CD4-positive, alpha-beta T cell (primary cell): ENCODE data around the gene IRS1. TPM values are rescaled to one million over a fixed set of nuclear protein-coding genes. Genes with fewer than 3 reads are reported as not detected.

Experiments
- ATAC-seq: fragments of 200-7000 bp; cut with Tn5 transposase; one replicate; pipeline ENCODE4 v1.10.0; 2022; ENCODE audit warnings: mild to moderate bottlenecking; ENCODE audit not compliant: poor library complexity
- CTCF ChIA-PET: fragments of 350-600 bp; sonication (Branson Sonifier 250); formaldehyde crosslinking; loops from one replicate; lab custom pipeline; 2021; ENCODE audit warnings: antibody characterized with exemption, inconsistent platforms; lab: Charles Lee
- POLR2A ChIA-PET: fragments of 350-600 bp; sonication (Branson Sonifier 250); formaldehyde crosslinking; loops from one replicate; lab custom pipeline; 2021; ENCODE audit warnings: antibody characterized with exemption, inconsistent platforms; lab: Charles Lee
- DNase-seq, 14 experiments: peaks; one replicate each; pipeline ENCODE4 v3.0.0-alpha.2; 2013 to 2020; ENCODE audit warnings: mixed read lengths in 2 of 14
- H3K27ac ChIP-seq, 2 donors: one replicate each; pipeline versions ENCODE4 v1.5.1 to v1.7.0; 2013; ENCODE audit warnings: low read length in 2 of 2, low read depth in 1 of 2, mild to moderate bottlenecking in 1 of 2
- H3K27me3 ChIP-seq, 2 experiments: 1 replicate in 1 of 2; 2 replicates in 1 of 2; pipeline versions ENCODE4 v1.6.1 to v1.7.0; 2013; ENCODE audit warnings: low read length in 2 of 2, control low read depth in 1 of 2, mild to moderate bottlenecking in 1 of 2, moderate library complexity in 1 of 2; ENCODE audit not compliant: insufficient read depth in 2 of 2, control insufficient read depth in 1 of 2
- H3K36me3 ChIP-seq: one replicate; pipeline ENCODE4 v1.6.1; 2013; ENCODE audit warnings: low read length, control low read depth; ENCODE audit not compliant: insufficient read depth
- H3K4me1 ChIP-seq: one replicate; pipeline ENCODE4 v1.6.1; 2013; ENCODE audit warnings: low read length, control low read depth; ENCODE audit not compliant: insufficient read depth
- H3K4me3 ChIP-seq: one replicate; pipeline ENCODE4 v1.5.1; 2013; ENCODE audit warnings: mild to moderate bottlenecking, low read length, moderate library complexity
- H3K9me3 ChIP-seq, 2 experiments: 1 replicate in 1 of 2; 2 replicates in 1 of 2; pipeline versions ENCODE4 v1.6.1 to v1.7.0; 2013; ENCODE audit warnings: low read length in 2 of 2, mild to moderate bottlenecking in 2 of 2, control low read depth in 1 of 2, moderate library complexity in 1 of 2; ENCODE audit not compliant: control insufficient read depth in 1 of 2, insufficient read depth in 1 of 2
- H3K27ac Mint-ChIP-seq: one replicate; pipeline ENCODE4 v1.8.0; 2020; ENCODE audit warnings: mixed read lengths
- H3K27me3 Mint-ChIP-seq: one replicate; pipeline ENCODE4 v1.8.0; 2021; ENCODE audit warnings: mixed read lengths
- H3K36me3 Mint-ChIP-seq: one replicate; pipeline ENCODE4 v1.8.0; 2021; ENCODE audit warnings: low read depth, mixed read lengths
- H3K4me1 Mint-ChIP-seq: one replicate; pipeline ENCODE4 v1.8.0; 2021; ENCODE audit warnings: low read depth, mixed read lengths
- H3K4me3 Mint-ChIP-seq: one replicate; pipeline ENCODE4 v1.8.0; 2020; ENCODE audit warnings: mild to moderate bottlenecking, mixed read lengths
- H3K9me3 Mint-ChIP-seq: one replicate; pipeline ENCODE4 v1.8.0; 2020; ENCODE audit warnings: mixed read lengths
- intact Hi-C, 2 experiments: fragments of 100-400 bp; cut with DNase I in 1 of 2; cut with micrococcal nuclease in 1 of 2; formaldehyde crosslinking; loops; one replicate each; pipeline versions ENCODE4 v1.15.1 to v1.9.0; 2023 to 2025; cut with DNase I, micrococcal nuclease
- total RNA-seq, 174 experiments: library from RNA in 2 of 174; stranded (reverse) in 2 of 174; gene quantifications; one replicate each; pipeline ENCODE4 v1.2.3 and lab custom pipeline; 2021 to 2026
- TF ChIP-seq, protein P1 (sequence below): fragments of 200-600 bp; IDR thresholded peaks from one replicate; pipeline ENCODE4 v1.8.0; 2022; ENCODE audit warnings: antibody characterized with exemption, mild to moderate bottlenecking

The IRS1 gene
- total RNA-seq, 2 experiments from 2014 or later, result 2.9 TPM

DNA sequence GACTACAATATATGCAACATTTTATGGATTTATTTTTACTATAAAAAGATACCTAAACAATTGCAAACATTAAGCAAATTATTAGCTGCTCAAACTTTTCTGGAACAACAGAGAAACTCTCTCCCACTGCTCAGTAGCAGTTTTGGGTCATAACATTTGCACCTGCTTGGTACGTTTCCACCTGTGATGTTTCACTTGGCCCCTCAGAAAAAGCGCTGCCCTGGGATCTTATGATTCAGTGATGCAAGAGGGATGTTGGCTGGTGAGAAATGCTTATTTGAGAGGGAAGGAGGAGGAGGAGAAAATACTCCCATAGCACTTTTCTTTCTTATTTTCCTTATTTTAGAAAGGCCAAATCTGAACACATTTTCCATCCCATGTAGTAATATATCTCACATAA is 9.2 kb downstream of the IRS1 start:
- Mint-ChIP-seq H3K27ac (peak overlapping the region; percentile 97), H3K4me1 (peaks cover 31% of the 10 kb centered on the region), H3K36me3 (peaks cover 5% of the 10 kb centered on the region), H3K27me3 (no peaks in the 10 kb centered on the region), H3K4me3 (peak overlapping the region; percentile 97), H3K9me3 (no peaks in the 10 kb centered on the region)
- Histone ChIP-seq H3K4me1 (peaks cover 25% of the 10 kb centered on the region), H3K27me3 (no peaks in the 10 kb centered on the region), H3K4me3 (peak overlapping the region; percentile 62), H3K9me3 (no peaks in the 10 kb centered on the region), H3K36me3 (no peaks in the 10 kb centered on the region), H3K27ac (peak overlapping the region in 1 of 2 donors; percentile 88)
- TF ChIP-seq, protein P1, sequence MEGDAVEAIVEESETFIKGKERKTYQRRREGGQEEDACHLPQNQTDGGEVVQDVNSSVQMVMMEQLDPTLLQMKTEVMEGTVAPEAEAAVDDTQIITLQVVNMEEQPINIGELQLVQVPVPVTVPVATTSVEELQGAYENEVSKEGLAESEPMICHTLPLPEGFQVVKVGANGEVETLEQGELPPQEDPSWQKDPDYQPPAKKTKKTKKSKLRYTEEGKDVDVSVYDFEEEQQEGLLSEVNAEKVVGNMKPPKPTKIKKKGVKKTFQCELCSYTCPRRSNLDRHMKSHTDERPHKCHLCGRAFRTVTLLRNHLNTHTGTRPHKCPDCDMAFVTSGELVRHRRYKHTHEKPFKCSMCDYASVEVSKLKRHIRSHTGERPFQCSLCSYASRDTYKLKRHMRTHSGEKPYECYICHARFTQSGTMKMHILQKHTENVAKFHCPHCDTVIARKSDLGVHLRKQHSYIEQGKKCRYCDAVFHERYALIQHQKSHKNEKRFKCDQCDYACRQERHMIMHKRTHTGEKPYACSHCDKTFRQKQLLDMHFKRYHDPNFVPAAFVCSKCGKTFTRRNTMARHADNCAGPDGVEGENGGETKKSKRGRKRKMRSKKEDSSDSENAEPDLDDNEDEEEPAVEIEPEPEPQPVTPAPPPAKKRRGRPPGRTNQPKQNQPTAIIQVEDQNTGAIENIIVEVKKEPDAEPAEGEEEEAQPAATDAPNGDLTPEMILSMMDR, result no peak
- POLR2A ChIA-PET, result interaction anchor here (0.6 to 3.8 kb wide), 7 partner anchors 9 to 45 kb away, joined by 3 to 25 read pairs (median 5); partner anchors contain the start of genes IRS1 and RHBDD1
- no peak for ATAC-seq
- CTCF ChIA-PET, result interaction anchor here (1.0 to 3.1 kb wide), 3 partner anchors 8 to 12 kb away, joined by 4 to 13 read pairs (median 6); partner anchors contain the start of gene IRS1
- DNase-seq, result no peak
- intact Hi-C loops, result loop anchor here (2.0 to 10.0 kb wide), 3 partner anchors 44 to 1506 kb away; partner anchors contain the start of gene MFF (in 1 of the 2)

DNA sequence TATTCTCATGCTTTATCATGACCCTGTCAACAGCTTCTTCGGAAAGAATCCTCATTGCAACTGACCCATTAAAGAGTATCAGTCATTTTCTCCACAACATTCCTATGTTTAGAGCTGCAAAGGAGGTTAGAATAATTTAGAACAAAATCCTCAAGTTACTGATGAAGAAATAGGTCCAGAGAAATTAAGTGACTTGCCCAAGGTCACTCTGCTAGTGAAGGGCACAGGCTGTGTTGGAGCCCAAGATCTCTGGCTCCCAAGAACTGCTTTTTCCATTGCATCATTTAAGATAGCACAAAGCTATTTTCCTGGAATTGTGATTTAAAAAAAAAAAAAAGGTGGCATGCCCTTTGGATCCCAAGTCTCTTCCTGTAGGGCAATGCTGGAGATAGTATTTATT is 9.6 kb downstream of the IRS1 start:
- peaks cover 31% of the 10 kb centered on the region for H3K4me1 Mint-ChIP-seq
- POLR2A ChIA-PET, result interaction anchor here (0.6 to 3.8 kb wide), 7 partner anchors 10 to 46 kb away, joined by 3 to 25 read pairs (median 5); partner anchors contain the start of genes IRS1 and RHBDD1
- intact Hi-C loops, result loop anchor here (2.0 to 10.0 kb wide), 3 partner anchors 45 to 1505 kb away; partner anchors contain the start of gene MFF (in 1 of the 2)

GRCh38 chr2:226788881-226789490 is 10.6 kb downstream of the IRS1 start:
- DNase-seq (no peak), ATAC-seq (no peak)
- ChIA-PET POLR2A (interaction anchor here (0.7 to 3.8 kb wide), 4 partner anchors 11 to 900 kb away, joined by 3 to 25 read pairs (median 9); partner anchors contain the start of genes IRS1 and RHBDD1), CTCF (interaction anchor here (0.7 to 1.4 kb wide), 4 partner anchors 11 to 16 kb away, joined by 3 to 8 read pairs (median 4); partner anchors contain the start of gene IRS1)
- no peak overlapping the region for H3K4me3 ChIP-seq
- Mint-ChIP-seq H3K9me3 (no peaks in the 10 kb centered on the region), H3K4me3 (no peak overlapping the region), H3K36me3 (peaks cover 5% of the 10 kb centered on the region), H3K27me3 (no peaks in the 10 kb centered on the region), H3K27ac (peak overlapping the region; percentile 97), H3K4me1 (peaks cover 24% of the 10 kb centered on the region)
- intact Hi-C loops, result no loop called here
- no peaks in the 10 kb centered on the region for H3K27me3 ChIP-seq
- TF ChIP-seq, protein P1, result no peak
- H3K36me3 ChIP-seq, result no peaks in the 10 kb centered on the region
- no peaks in the 10 kb centered on the region for H3K9me3 ChIP-seq
- H3K4me1 ChIP-seq, result peaks cover 20% of the 10 kb centered on the region
- H3K27ac ChIP-seq, result no peak overlapping the region

More for the DNA sequence above, 9.6 kb downstream of the IRS1 start:
- TF ChIP-seq, protein P1, result no peak
- Histone ChIP-seq H3K27ac (no peak overlapping the region), H3K27me3 (no peaks in the 10 kb centered on the region), H3K4me3 (no peak overlapping the region), H3K36me3 (no peaks in the 10 kb centered on the region), H3K9me3 (no peaks in the 10 kb centered on the region), H3K4me1 (peaks cover 20% of the 10 kb centered on the region)
- Mint-ChIP-seq H3K9me3 (no peaks in the 10 kb centered on the region), H3K4me3 (peak overlapping the region; percentile 97), H3K36me3 (peaks cover 5% of the 10 kb centered on the region), H3K27me3 (no peaks in the 10 kb centered on the region), H3K27ac (peak overlapping the region; percentile 97)
- DNase-seq, result no peak
- ATAC-seq, result no peak
- CTCF ChIA-PET, result interaction anchor here (1.0 to 3.1 kb wide), 4 partner anchors 8 to 13 kb away, joined by 3 to 13 read pairs (median 5); partner anchors contain the start of gene IRS1
